ENCODE measurements around the gene MAP7D1. TPM values are rescaled to one million over a fixed set of nuclear protein-coding genes. Genes with fewer than 3 reads are reported as not detected.

MAP7D1 gene
- total RNA-seq, 1 donor from 2014 or later: 120 TPM

DNA sequence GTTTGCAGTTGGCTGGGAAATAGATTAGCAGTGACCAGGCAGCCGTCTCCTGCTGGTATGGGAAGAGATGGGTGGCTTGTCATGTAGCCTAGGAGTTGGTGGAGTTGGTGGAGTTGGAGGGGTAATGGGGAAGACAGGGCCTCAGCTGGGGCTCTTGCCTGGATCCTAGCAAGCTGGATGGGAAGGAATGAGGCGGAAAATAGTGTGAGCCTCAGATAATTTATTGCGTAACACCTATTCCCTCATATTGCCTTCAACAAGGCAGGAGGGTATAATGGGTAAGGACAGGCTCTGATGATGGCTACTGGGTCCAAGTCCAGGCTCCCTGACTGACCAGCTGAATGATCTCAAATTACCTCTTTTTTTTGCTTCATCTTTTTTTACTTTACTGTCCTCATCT lies 12.6 kb downstream of the MAP7D1 start:
- no peak for ATAC-seq
- H3K4me1 ChIP-seq: peaks cover 46% of the 10 kb centered on the region
- H3K36me3 ChIP-seq: peaks cover 54% of the 10 kb centered on the region
- no peak for TF ChIP-seq CTCF (IDR thresholded peaks at IDR 0.05)
- H3K4me3 ChIP-seq: no peak overlapping the region
- H3K27ac ChIP-seq: no peak overlapping the region
- H3K9me3 ChIP-seq: no peaks in the 10 kb centered on the region
- no peaks in the 10 kb centered on the region for H3K27me3 ChIP-seq (ENCODE audit: low read depth)
- intact Hi-C loops (cut with DNase I): no loop called here
- DNase-seq: no peak

GRCh38 chr1:36170643-36171412 lies 14.9 kb downstream of the MAP7D1 start:
- Histone ChIP-seq H3K27ac (no peak overlapping the region), H3K27me3 (ENCODE audit: low read depth) (no peaks in the 10 kb centered on the region), H3K36me3 (peaks cover 77% of the 10 kb centered on the region), H3K4me3 (no peak overlapping the region), H3K9me3 (no peaks in the 10 kb centered on the region), H3K4me1 (peaks cover 34% of the 10 kb centered on the region)
- no peak for TF ChIP-seq CTCF (IDR thresholded peaks at IDR 0.05)
- no peak for DNase-seq
- intact Hi-C loops (cut with DNase I): no loop called here
- ATAC-seq: no peak

- H3K4me1 ChIP-seq: peaks cover 23% of the 10 kb centered on the region
- peaks cover 88% of the 10 kb centered on the region for H3K36me3 ChIP-seq
- intact Hi-C loops (cut with DNase I): no loop called here
Measured at GRCh38 chr1:36172017-36172747, 16.2 kb downstream of the MAP7D1 start.

GRCh38 chr1:36172983-36173382 lies 17.0 kb downstream of the MAP7D1 start:
- Histone ChIP-seq H3K36me3 (peaks cover 88% of the 10 kb centered on the region), H3K27ac (no peak overlapping the region)
- no peak for ATAC-seq

More at GRCh38 chr1:36172017-36172747, 16.2 kb downstream of the MAP7D1 start:
- H3K27me3 ChIP-seq (ENCODE audit: low read depth): no peaks in the 10 kb centered on the region
- ATAC-seq (no peak), DNase-seq (no peak)
- H3K4me3 ChIP-seq: no peak overlapping the region
- no peaks in the 10 kb centered on the region for H3K9me3 ChIP-seq
- no peak overlapping the region for H3K27ac ChIP-seq
- TF ChIP-seq CTCF (IDR thresholded peaks at IDR 0.05): no peak

DNA sequence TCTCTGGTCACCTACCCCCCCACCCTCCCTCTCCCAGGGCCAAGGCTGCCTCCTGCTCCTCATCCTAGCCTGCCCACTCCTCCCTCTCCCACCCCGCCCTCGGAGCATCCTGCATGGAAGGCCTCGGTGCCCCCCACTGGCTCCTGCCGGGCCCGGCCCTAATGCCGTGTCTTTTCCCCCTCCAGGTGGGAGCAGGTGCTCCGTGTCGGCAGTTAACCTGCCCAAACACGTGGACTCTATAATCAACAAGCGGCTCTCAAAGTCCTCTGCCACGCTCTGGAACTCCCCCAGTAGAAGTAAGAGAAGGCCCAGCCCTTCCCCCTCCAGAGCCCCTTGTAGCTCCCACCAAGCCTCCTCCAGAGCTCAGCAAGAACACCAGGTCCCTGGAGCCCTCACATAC lies 18.8 kb downstream of the MAP7D1 start:
- ATAC-seq: no peak
- Histone ChIP-seq H3K4me1 (peaks cover 8% of the 10 kb centered on the region), H3K4me3 (no peak overlapping the region), H3K27me3 (ENCODE audit: low read depth) (no peaks in the 10 kb centered on the region), H3K36me3 (peaks cover 100% of the 10 kb centered on the region), H3K27ac (no peak overlapping the region), H3K9me3 (no peaks in the 10 kb centered on the region)
- intact Hi-C loops (cut with DNase I): no loop called here
- TF ChIP-seq CTCF (IDR thresholded peaks at IDR 0.05): no peak
- DNase-seq: no peak

More at GRCh38 chr1:36172983-36173382, 17.0 kb downstream of the MAP7D1 start:
- H3K4me3 ChIP-seq: no peak overlapping the region
- no peak for DNase-seq
- no peaks in the 10 kb centered on the region for H3K9me3 ChIP-seq
- H3K4me1 ChIP-seq: peaks cover 16% of the 10 kb centered on the region
- intact Hi-C loops (cut with DNase I): no loop called here
- H3K27me3 ChIP-seq (ENCODE audit: low read depth): no peaks in the 10 kb centered on the region
- TF ChIP-seq CTCF (IDR thresholded peaks at IDR 0.05): no peak

Measured in lower lobe of right lung (tissue), 2 donors.